HG03280 (cell line): Measurements from ENCODE around the gene SPHK2.
"Not testable (repeated sequence)": the region's sequence is repeated elsewhere in the genome, so short reads cannot be mapped to it uniquely, and the experiment has no call there.

Experiments used
- ATAC-seq: cut with Tn5 transposase; IDR thresholded peaks from one replicate; pipeline ENCODE4 v1.9.1; 2021; ENCODE audit warnings: mild to moderate bottlenecking, moderate library complexity; ENCODE audit not compliant: unreplicated experiment

SPHK2 gene

DNA sequence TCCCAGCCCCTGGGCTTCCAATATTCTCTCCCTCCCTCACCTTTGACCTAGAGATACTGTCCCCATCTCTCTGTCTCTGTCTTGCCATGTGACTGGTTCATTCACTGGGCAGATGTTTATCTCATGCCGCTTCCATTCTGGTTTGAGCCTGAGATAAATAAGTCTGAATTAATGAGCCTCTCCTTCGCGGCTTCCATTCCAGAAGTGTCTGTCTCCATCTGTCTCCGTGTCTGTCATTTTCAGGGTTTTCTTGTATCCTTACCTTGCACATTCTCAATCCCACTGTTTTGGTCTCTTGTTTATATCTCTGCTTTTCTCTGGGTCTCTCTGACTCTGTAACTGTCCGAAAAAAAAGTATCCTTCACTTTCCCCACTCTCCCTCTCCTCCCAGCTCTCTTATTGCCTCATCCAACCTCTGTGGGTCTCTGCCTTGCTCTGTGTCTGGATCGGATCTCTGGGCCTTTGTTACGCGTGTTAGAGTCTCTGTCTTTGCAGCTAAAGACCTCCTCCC is 4.3 kb downstream of the SPHK2 start:
- ATAC-seq: no peak

DNA sequence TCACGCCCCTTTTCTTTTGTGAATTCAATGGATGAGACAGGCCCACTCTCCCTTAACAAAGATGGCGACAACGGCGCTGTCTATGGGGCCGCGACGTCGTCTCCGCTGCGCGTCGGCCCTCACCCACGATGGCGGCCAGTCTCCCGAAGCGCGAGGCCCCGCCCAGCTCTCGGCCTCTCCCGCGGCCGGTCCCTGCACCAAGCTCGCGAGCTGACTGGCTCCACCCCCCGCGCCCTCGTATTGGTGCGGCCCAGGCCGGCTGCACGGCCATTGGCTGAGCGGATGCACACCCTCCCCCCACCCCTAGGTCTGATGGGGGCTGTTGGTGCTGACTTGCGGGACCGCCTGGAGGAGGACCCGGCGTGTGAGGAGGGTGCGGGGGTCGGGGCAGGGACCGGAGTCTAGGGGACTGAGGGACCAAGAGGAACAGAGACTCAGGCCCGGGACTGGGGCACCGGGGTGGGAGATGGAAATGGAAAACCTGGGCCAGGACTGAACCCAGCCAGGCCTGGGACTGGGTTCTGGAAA is 4.8 kb downstream of the SPHK2 start:
- ATAC-seq: peak; percentile 65

DNA sequence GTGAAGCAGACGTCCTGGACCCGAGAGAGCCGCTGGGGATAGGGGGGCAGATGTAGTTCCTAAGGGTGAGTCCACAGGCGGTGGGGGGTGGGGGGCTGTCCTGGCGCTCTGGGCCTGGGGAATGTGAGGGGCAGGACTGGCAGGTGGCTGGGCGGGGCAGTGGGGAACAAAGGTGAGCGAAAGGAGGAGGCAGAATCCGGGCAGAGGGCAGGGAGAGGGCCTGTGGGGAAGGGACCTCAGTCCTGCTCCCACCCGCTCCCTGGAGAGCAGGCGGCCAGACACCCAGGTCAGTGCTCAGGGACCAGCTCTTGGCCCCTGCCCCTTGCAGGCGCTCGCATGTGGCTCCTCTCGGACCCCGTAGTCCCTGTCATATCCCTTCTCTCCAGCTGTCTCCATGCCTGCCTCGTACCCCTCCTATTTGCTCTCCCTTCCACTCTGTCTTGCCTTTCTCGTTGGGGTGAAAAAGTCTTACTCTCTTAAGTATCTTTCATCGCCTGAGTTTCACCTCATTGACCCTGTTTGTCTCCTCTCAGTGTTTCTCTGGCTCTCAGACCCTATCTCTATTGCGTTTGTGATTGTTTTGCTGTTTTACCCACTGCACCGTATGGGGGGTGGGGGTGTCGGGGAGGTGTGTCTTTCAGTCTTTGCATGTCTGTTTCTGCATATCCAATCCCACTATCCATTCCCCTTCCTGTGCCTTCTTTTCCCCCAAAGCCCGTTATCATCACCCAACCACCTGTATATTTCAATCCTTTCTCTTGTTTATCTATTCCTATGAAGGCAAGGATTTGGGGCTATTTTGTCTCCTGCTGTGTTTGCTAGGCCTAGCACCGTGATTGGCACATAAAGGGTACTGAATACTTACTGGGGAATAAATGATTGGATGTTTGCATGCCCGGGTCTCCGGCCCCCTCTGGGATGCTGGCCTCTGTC is 5.8 kb downstream of the SPHK2 start:
- ATAC-seq: no peak

- no peak for ATAC-seq
Observed at GRCh38 chr19:48625891-48626327, 6.6 kb downstream of the SPHK2 start.

GRCh38 chr19:48627201-48627864 is 8.0 kb downstream of the SPHK2 start:
- no peak for ATAC-seq

DNA sequence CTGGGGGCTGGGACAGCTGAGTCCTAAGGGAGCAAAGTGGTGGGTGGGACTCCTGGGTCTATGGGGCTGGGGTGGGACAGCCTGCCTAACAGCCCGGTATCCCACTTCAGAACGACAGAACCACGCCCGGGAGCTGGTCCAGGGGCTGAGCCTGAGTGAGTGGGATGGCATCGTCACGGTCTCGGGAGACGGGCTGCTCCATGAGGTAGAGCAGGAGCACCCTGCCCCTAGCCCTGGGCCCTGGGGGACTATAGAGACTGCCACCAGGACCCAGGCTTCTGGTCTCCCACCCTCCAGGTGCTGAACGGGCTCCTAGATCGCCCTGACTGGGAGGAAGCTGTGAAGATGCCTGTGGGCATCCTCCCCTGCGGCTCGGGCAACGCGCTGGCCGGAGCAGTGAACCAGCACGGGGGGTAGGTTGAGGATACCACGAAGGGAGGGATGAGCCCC is 8.6 kb downstream of the SPHK2 start:
- ATAC-seq: no peak

DNA sequence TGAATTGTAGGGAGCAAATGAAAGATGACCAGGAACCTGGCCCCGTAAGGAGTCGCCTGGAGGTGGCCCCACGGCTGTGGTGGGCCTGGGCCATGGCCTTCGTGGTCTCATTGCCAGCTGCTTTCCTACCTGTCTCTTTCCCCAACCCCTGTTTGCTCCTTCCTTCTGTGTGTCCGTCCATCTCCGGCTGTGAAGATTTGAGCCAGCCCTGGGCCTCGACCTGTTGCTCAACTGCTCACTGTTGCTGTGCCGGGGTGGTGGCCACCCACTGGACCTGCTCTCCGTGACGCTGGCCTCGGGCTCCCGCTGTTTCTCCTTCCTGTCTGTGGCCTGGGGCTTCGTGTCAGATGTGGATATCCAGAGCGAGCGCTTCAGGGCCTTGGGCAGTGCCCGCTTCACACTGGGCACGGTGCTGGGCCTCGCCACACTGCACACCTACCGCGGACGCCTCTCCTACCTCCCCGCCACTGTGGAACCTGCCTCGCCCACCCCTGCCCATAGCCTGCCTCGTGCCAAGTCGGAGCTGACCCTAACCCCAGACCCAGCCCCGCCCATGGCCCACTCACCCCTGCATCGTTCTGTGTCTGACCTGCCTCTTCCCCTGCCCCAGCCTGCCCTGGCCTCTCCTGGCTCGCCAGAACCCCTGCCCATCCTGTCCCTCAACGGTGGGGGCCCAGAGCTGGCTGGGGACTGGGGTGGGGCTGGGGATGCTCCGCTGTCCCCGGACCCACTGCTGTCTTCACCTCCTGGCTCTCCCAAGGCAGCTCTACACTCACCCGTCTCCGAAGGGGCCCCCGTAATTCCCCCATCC is 9.4 kb downstream of the SPHK2 start:
- ATAC-seq: no peak

DNA sequence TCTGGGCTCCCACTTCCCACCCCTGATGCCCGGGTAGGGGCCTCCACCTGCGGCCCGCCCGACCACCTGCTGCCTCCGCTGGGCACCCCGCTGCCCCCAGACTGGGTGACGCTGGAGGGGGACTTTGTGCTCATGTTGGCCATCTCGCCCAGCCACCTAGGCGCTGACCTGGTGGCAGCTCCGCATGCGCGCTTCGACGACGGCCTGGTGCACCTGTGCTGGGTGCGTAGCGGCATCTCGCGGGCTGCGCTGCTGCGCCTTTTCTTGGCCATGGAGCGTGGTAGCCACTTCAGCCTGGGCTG is 9.9 kb downstream of the SPHK2 start:
- no peak for ATAC-seq

DNA sequence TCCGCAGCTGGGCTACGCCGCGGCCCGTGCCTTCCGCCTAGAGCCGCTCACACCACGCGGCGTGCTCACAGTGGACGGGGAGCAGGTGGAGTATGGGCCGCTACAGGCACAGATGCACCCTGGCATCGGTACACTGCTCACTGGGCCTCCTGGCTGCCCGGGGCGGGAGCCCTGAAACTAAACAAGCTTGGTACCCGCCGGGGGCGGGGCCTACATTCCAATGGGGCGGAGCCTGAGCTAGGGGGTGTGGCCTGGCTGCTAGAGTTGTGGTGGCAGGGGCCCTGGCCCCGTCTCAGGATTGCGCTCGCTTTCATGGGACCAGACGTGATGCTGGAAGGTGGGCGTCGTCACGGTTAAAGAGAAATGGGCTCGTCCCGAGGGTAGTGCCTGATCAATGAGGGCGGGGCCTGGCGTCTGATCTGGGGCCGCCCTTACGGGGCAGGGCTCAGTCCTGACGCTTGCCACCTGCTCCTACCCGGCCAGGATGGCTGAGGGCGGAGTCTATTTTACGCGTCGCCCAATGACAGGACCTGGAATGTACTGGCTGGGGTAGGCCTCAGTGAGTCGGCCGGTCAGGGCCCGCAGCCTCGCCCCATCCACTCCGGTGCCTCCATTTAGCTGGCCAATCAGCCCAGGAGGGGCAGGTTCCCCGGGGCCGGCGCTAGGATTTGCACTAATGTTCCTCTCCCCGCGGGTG is 10.4 kb downstream of the SPHK2 start:
- ATAC-seq: no peak

- ATAC-seq: no peak
Observed at GRCh38 chr19:48630296-48631063, 11.2 kb downstream of the SPHK2 start.

- ATAC-seq: no peak
Observed at GRCh38 chr19:48631225-48631624, 11.9 kb downstream of the SPHK2 start.

- not testable (repeated sequence) for ATAC-seq
Observed at GRCh38 chr19:48632286-48632685, 13.0 kb downstream of the SPHK2 start.

GRCh38 chr19:48632692-48633147 is 13.4 kb downstream of the SPHK2 start:
- no peak for ATAC-seq

DNA sequence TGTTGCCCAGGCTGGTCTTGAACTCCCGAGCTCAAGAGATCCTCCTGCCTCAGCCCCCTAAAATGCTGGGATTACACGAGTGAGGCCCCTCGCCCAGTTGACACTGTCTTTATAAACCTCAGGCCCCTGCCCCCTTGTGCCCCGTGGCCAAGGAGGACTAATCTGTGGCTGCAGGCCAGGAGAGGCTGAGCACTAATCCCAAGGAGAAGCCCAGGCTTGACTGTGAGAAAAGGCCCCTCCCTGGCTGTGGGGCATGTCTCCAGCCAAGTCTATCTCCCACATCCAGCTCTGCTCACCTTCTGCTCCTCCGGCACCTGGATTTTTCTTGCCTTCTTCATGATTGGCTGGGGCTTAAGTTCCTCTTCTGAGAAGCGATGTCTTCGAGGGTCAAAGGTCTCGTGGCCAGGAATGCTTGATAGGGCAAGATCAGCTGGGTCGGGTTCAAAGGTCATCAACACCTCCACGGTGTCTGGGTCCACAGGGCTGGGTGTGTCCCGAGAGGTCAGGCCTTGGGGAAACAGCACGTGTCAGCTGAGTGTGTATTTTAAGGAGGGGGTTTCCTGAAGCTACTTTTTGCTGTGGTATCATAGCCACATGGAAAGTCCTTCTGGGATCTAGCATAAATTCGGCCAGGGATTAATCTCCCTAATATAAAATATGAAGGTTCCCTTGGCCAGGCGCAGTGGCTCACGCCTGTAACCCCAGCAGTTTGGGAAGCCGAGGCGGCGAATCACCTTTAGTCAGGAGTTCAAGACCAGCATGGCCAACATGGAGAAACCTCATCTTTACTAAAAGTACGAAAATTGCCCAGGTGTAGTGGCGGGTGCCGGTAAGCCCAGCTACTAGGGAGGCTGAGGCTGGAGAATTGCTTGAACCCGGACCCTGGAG is 14.1 kb downstream of the SPHK2 start:
- no peak for ATAC-seq

DNA sequence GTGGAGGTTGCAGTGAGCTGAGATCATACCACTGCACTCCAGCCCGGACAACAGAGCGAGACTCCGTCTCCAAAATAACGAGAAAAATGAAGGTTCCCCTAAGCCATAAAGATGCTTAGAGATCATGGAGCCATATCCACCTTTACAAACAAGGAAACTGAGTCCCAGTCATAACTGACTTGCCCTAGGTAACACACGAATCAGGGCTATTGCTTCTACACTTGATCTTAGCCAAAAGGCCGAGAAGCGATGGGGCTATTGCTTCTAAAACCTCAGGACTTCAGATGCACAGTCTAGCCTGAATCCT is 14.7 kb downstream of the SPHK2 start:
- no peak for ATAC-seq

GRCh38 chr19:48634424-48635262 is 15.3 kb downstream of the SPHK2 start:
- peak; percentile 34 for ATAC-seq

DNA sequence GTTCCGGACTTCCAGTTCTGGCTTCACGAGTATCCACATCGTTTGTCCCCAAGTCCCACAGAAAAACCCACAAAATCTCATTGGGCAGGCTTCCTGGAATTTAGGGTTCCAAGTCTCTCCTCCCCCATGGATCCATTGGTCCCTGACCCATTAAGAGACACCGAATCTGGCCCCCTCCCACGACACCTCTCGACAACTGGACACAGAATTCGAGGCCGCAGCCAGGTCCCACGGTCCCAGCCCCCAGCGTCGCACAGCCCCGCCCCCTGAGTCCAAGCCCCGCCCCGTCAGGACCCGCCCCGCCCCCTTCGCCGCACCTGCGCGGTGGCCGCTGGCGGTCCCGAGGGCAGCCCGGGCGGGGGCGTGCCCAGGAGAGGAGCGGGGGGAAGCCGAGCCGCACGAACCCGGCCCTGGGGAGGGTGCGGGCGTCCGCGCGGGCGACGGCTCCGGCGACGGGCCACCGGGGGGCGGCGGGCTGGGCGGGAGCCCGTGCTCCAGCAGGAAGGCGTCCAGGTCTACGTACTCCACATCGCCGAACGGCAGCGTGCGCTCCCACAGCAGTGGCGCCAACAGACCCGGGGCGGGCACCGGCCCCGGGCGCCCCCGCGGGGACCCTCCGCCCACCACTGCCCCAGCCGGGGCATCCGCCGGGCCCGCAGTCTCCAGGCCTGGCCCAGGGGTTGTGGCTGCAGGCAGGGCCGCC is 16.1 kb downstream of the SPHK2 start:
- ATAC-seq: peak; percentile 23
